Measurements from ENCODE around the gene TMEM63C. TPM values are rescaled to one million over a fixed set of nuclear protein-coding genes. Genes with fewer than 3 reads are reported as not detected.
"Not testable (repeated sequence)": the region's sequence is repeated elsewhere in the genome, so short reads cannot be mapped to it uniquely, and the experiment has no call there.

The TMEM63C gene
- total RNA-seq, 1 experiment from 2014 or later: 0.66 TPM

- H3K36me3 ChIP-seq; H3K27ac ChIP-seq; H3K4me1 ChIP-seq (replicated peaks); H3K27me3 ChIP-seq (replicated peaks); H3K4me3 ChIP-seq; H3K9me3 ChIP-seq (replicated peaks): not testable (repeated sequence)
- peak in 1 of 2 experiments; percentile 34 for DNase-seq (ENCODE audit: low read depth in 1 of 2, low spot score in 2 of 2)
Observed at GRCh38 chr14:77173911-77174617, 7.5 kb upstream of the TMEM63C start.

DNA sequence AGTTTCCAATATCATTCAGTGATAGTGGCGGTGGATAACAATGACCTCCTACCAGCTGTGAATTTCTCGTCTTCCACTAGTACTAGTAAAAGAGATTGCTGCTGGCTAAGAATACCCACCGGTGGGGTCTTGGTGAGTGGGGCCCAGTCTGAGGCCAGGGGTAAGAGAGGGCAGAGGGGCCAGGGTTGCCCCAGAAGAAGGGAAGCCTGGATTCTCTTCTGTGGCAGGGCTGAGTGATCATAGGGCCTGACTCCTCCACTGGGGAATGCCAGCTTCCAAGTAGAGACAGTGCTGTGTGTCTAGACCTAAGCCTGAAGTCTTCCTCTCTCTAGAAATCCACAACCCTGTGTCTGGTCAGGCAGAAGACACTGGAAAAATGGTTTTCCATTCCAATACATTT is 5.8 kb upstream of the TMEM63C start:
- Histone ChIP-seq H3K27ac (no peak overlapping the region), H3K27me3 (replicated peaks) (no peaks in the 10 kb centered on the region), H3K36me3 (no peaks in the 10 kb centered on the region), H3K9me3 (replicated peaks) (no peaks in the 10 kb centered on the region), H3K4me3 (no peak overlapping the region), H3K4me1 (replicated peaks) (peaks cover 4% of the 10 kb centered on the region; the same call in 1 of the 2 replicates)
- no peak for DNase-seq (ENCODE audit: low read depth in 1 of 2, low spot score in 2 of 2)

DNA sequence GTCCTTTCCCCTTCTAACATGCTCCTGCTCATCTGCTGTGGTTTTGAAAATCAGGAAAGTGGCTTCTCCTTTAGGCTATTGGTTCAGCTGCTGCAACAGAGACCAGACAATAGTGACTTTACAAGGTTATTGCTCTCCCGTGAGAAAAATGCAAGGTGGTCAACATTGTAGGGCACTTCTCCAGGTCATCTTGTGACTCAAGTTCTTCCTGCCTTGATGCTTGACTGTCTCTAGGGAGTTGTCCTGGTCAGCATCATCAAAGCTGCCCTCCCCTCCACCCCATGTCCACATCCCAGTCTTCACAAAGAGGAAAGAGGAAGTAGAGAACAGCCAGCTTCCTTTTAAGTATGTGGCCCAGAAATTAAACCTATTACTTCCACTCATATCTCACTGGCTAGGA is 3.9 kb upstream of the TMEM63C start:
- DNase-seq (ENCODE audit: low read depth in 1 of 2, low spot score in 2 of 2): no peak
- H3K4me3 ChIP-seq: no peak overlapping the region
- H3K4me1 ChIP-seq (replicated peaks): peaks cover 11% of the 10 kb centered on the region
- H3K27me3 ChIP-seq (replicated peaks): peaks cover 7% of the 10 kb centered on the region
- no peak overlapping the region for H3K27ac ChIP-seq
- no peaks in the 10 kb centered on the region for H3K36me3 ChIP-seq
- H3K9me3 ChIP-seq (replicated peaks): no peaks in the 10 kb centered on the region

GRCh38 chr14:77178656-77179055 is 2.9 kb upstream of the TMEM63C start:
- Histone ChIP-seq H3K9me3 (replicated peaks) (no peaks in the 10 kb centered on the region), H3K4me3 (no peak overlapping the region), H3K4me1 (replicated peaks) (peaks cover 11% of the 10 kb centered on the region), H3K27ac (no peak overlapping the region), H3K27me3 (replicated peaks) (peaks cover 7% of the 10 kb centered on the region), H3K36me3 (no peaks in the 10 kb centered on the region)
- no peak for DNase-seq (ENCODE audit: low read depth in 1 of 2, low spot score in 2 of 2)

DNA sequence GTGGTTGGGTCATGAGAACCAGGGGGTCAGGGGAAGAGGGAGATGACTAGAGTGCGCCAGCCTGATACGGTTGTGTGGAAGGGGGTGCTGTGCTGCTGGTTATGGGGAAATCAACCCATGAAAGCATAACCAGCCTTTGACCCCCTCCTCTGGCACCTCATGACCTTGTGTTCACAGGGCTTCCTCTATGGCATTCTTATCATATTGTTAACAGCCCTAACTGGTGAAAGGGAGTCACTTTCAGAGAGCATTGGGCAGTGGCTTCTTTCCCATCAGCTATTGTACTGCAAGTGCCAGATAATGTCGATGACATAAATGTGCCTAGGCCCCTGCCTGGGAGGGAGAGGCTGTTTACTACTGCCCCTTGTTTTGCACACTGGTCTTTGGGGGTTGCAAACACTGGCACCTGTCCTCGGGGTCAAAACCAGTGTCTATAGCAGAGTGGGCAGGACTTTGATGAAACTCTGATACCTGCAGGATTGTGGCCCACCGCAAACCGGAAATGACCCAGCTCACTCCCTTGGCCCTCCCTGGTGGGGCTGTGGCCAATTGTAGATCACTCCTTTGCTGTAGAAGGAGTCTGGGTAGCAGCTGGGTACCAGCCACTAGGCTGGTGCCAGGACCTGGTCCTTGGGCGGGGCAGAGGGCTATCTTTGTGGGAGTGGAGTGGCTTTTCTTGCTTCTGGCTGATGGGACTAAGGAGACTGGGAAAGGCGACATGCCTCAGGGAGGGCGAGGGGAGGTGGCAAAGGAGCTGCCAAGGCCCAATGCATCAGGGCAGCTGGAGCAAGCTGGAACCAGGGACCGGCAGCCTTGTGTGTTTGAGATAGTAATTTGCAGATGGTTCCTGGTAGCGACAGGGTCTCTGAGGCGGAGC is 634 bp upstream of the TMEM63C start:
- H3K27ac ChIP-seq: no peak overlapping the region
- no peak overlapping the region for H3K4me3 ChIP-seq
- no peak for DNase-seq (ENCODE audit: low read depth in 1 of 2, low spot score in 2 of 2)
- peaks cover 7% of the 10 kb centered on the region; the same call in 1 of the 2 replicates for H3K4me1 ChIP-seq (replicated peaks)
- no peaks in the 10 kb centered on the region for H3K36me3 ChIP-seq
- H3K9me3 ChIP-seq (replicated peaks): no peaks in the 10 kb centered on the region
- peaks cover 7% of the 10 kb centered on the region for H3K27me3 ChIP-seq (replicated peaks)

- peaks cover 7% of the 10 kb centered on the region for H3K27me3 ChIP-seq (replicated peaks)
- no peak overlapping the region for H3K27ac ChIP-seq
- no peaks in the 10 kb centered on the region for H3K9me3 ChIP-seq (replicated peaks)
- DNase-seq (ENCODE audit: low read depth in 1 of 2, low spot score in 2 of 2): no peak
- H3K36me3 ChIP-seq: no peaks in the 10 kb centered on the region
- no peak overlapping the region for H3K4me3 ChIP-seq
- peaks cover 7% of the 10 kb centered on the region; the same call in 1 of the 2 replicates for H3K4me1 ChIP-seq (replicated peaks)
Observed at GRCh38 chr14:77183896-77184295, 2.3 kb downstream of the TMEM63C start.

DNA sequence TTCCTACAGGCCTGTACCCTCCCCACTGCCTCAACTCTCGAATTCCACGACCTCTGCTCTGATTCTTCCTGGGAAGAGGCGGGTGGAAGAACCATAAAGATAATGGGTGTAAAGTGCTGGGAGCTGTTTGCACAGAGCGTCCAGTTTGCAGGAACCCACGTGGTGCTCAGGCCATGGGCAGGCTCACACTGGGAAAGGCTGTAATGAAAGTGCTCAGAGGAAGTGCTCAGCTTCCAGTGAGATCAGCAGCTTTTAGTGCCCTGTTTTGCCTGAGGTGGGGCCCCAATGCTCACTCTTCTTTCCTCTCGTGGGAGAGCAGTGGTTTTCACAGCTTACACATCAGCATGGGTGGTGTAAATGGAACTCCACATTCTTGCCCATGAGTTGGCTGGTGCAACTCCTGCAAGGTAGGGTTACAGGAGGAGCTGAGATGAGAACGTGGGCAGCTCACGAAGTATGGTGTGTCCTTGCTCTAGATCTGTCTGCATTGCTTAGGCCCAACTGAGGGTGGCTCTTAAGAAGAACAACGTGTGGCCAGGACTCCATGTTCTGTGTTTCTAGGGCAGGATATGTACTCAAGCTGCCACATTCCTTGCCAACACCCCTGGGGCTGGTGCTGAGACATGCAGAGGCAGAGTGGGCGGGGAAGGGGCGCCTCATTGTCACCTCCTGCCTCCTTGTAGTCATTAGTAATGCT is 2.9 kb downstream of the TMEM63C start:
- Histone ChIP-seq H3K9me3 (replicated peaks) (no peaks in the 10 kb centered on the region), H3K27me3 (replicated peaks) (peaks cover 7% of the 10 kb centered on the region), H3K27ac (no peak overlapping the region), H3K4me1 (replicated peaks) (peaks cover 7% of the 10 kb centered on the region; the same call in 1 of the 2 replicates), H3K4me3 (no peak overlapping the region), H3K36me3 (no peaks in the 10 kb centered on the region)
- DNase-seq (ENCODE audit: low read depth in 1 of 2, low spot score in 2 of 2): no peak

- Histone ChIP-seq H3K4me1 (replicated peaks) (peaks cover 7% of the 10 kb centered on the region; the same call in 1 of the 2 replicates), H3K27ac (no peak overlapping the region), H3K4me3 (no peak overlapping the region), H3K27me3 (replicated peaks) (peaks cover 8% of the 10 kb centered on the region), H3K36me3 (no peaks in the 10 kb centered on the region), H3K9me3 (replicated peaks) (no peaks in the 10 kb centered on the region)
- DNase-seq (ENCODE audit: low read depth in 1 of 2, low spot score in 2 of 2): no peak
Observed at GRCh38 chr14:77185093-77185465, 3.5 kb downstream of the TMEM63C start.

- H3K27ac ChIP-seq: no peak overlapping the region
- no peaks in the 10 kb centered on the region for H3K36me3 ChIP-seq
- H3K27me3 ChIP-seq (replicated peaks): 0 out of 2 replicates have a peak, but pooled peaks cover 4% of the 10 kb centered on the region
- DNase-seq (ENCODE audit: low read depth in 1 of 2, low spot score in 2 of 2): no peak
- H3K4me1 ChIP-seq (replicated peaks): peaks cover under 1% of the 10 kb centered on the region; the same call in 1 of the 2 replicates
- H3K9me3 ChIP-seq (replicated peaks): no peaks in the 10 kb centered on the region
- H3K4me3 ChIP-seq: no peak overlapping the region
Observed at GRCh38 chr14:77186911-77187648, 5.5 kb downstream of the TMEM63C start.

GRCh38 chr14:77187649-77188012 is 6.0 kb downstream of the TMEM63C start:
- H3K27me3 ChIP-seq (replicated peaks): 0 out of 2 replicates have a peak, but pooled peaks cover 4% of the 10 kb centered on the region
- no peak overlapping the region for H3K4me3 ChIP-seq
- no peaks in the 10 kb centered on the region for H3K36me3 ChIP-seq
- no peaks in the 10 kb centered on the region for H3K4me1 ChIP-seq (replicated peaks)
- no peak overlapping the region for H3K27ac ChIP-seq
- DNase-seq (ENCODE audit: low read depth in 1 of 2, low spot score in 2 of 2): no peak
- H3K9me3 ChIP-seq (replicated peaks): no peaks in the 10 kb centered on the region

GRCh38 chr14:77189479-77189878 is 7.9 kb downstream of the TMEM63C start:
- Histone ChIP-seq H3K36me3 (no peaks in the 10 kb centered on the region), H3K27ac (no peak overlapping the region), H3K4me3 (no peak overlapping the region), H3K4me1 (replicated peaks) (no peaks in the 10 kb centered on the region), H3K27me3 (replicated peaks) (0 out of 2 replicates have a peak, but pooled peaks cover 11% of the 10 kb centered on the region), H3K9me3 (replicated peaks) (no peaks in the 10 kb centered on the region)
- DNase-seq (ENCODE audit: low read depth in 1 of 2, low spot score in 2 of 2): no peak

DNA sequence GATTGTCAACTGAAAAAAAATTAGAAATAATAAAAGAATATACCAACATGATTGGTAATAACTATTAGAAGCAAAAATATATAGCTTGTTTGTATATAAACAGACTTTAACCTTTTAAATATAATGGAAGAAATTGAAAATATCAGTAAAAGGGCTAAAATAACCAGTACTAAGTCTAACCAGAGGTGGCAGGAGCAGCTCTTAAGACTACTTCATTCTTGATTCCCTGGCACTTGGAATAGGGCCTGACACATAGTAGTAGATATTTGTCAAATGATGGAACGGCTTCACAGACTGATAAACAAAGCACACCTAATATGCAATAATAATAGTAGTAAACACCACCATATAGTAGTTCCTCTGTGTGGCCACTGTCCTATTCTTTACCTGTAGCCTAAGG is 9.4 kb downstream of the TMEM63C start:
- Histone ChIP-seq H3K27ac (no peak overlapping the region), H3K27me3 (replicated peaks) (0 out of 2 replicates have a peak, but pooled peaks cover 11% of the 10 kb centered on the region), H3K36me3 (no peaks in the 10 kb centered on the region), H3K4me1 (replicated peaks) (no peaks in the 10 kb centered on the region), H3K9me3 (replicated peaks) (no peaks in the 10 kb centered on the region), H3K4me3 (no peak overlapping the region)
- DNase-seq (ENCODE audit: low read depth in 1 of 2, low spot score in 2 of 2): no peak

DNA sequence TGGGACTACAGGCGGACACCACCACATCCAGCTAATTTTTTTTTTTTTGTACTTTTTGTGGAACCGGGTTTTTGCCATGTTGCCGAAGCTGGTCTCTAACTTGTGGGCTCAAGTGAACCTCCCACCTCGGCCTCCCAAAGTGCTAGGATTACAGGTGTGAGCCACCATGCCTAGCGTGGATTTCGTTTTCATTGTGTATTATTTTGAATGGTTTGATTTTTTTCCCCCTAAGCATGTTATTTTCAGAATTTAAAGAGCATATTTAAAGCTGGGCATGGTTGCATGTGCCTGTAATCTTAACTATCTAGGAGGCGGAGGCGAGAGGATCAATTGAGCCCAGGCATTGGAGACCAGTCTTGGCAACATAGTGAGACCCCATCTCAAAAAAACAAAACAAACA is 13.1 kb downstream of the TMEM63C start:
- H3K27me3 ChIP-seq (replicated peaks): 0 out of 2 replicates have a peak, but pooled peaks cover 11% of the 10 kb centered on the region
- H3K9me3 ChIP-seq (replicated peaks): no peaks in the 10 kb centered on the region

More for the DNA sequence above, 13.1 kb downstream of the TMEM63C start:
- Histone ChIP-seq H3K4me1 (replicated peaks) (no peaks in the 10 kb centered on the region), H3K36me3 (no peaks in the 10 kb centered on the region), H3K4me3 (no peak overlapping the region), H3K27ac (no peak overlapping the region)
- no peak for DNase-seq (ENCODE audit: low read depth in 1 of 2, low spot score in 2 of 2)
